Islet of Langerhans (tissue), 1 donor: ENCODE data around the gene BOD1.
"Not testable (repeated sequence)": the region's sequence is repeated elsewhere in the genome, so short reads cannot be mapped to it uniquely, and the experiment has no call there.

ENCODE experiments used
- FAIRE-seq: peaks from one replicate; lab custom pipeline; 2011; peaks lifted over from hg19 to GRCh38; lab: Jason Lieb, UNC

Gene BOD1

DNA sequence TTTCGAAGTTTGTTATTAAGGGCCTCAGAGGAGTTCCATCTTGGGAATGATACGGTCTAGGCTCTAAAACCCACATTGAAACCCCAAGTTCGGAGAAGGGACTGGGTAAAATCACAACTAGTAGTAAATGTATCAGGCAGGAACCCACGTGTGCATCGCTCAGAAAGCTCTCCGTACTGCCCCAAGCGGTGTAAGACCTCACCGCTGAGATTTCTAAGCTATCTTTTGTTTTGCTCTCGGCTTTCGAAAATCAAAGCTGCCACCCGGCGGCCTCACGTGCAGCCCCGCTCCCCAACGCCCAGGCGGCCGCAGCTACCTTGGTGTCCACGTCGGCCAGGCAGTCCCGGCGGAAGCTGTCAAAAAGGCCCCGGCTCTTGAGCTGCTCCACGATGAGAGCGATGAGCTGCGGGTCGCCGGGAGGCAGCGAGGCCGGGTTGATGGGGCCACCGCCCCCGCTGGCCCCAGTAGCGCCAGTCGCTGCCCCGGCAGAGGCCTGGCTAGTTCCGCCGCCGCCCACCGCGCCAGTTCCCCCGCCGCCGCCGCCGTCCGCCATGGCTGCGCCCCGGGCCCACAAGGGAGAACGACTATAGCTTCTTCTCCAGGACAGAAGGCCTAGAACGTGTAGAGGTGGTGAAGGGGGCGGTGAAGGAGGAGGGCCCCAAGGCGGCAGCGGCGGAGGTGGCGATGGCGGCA, 420 bp downstream of the BOD1 start:
- FAIRE-seq: no peak

DNA sequence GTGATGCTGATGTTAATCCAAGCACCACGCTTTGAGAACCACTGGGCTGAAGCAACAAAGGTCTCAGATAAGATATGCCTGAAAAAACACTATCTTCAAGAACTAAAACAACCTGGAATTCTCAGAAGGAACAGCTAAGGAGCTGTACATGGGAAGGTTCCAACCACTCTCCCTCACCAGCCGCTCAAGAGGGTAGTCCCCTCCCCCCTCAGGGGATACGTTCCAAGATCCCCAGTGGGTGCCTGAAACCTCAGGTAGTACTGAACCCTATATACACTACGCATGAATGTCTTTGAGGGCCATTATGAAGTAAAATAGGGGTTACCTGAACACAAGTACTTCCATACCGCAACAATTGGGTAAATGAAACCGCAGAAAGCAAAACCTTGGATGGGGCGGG, 1.9 kb downstream of the BOD1 start:
- FAIRE-seq: no peak

- FAIRE-seq: no peak
Observed at GRCh38 chr5:173613433-173614159, 2.9 kb downstream of the BOD1 start.

DNA sequence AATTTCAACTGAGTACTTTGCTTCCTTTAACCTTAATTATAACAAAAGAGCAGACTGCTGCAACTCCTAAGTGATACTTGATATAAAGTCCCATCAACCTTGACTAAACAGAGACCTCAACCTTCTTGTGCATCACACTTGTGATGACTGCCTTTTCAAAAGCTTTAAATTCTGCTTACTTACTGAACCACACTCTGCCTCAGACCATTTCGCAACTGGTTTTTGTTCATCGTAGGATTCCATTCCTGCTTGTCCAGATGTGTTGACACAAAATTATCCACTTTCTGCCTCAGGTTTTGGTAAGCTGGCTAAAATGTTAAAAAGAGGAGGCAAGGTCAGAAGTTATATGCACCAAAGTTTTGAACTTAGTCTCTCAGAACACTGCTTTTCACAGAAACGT, 3.5 kb downstream of the BOD1 start:
- FAIRE-seq: no peak

- no peak for FAIRE-seq
Observed at GRCh38 chr5:173611706-173612105, 4.7 kb downstream of the BOD1 start.

DNA sequence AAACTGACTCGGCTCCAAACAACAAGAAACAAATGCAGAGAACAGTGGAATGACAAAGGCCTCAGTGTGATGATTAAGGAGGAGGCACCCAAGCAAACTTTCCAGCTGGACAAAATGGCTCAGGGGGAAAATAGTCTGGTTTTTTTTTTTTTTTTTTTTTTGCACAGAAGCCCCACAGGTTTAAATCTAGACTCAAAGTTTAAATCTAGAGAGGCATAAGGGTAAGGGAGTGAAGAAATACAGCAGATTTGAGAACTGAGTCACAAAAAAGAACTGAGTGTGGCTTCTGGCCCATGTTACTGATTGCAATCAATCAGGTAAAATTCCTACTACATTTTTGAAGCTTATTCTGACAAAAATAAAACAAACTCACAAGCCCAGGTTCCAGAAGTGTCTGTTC, 12.3 kb downstream of the BOD1 start:
- no peak for FAIRE-seq

DNA sequence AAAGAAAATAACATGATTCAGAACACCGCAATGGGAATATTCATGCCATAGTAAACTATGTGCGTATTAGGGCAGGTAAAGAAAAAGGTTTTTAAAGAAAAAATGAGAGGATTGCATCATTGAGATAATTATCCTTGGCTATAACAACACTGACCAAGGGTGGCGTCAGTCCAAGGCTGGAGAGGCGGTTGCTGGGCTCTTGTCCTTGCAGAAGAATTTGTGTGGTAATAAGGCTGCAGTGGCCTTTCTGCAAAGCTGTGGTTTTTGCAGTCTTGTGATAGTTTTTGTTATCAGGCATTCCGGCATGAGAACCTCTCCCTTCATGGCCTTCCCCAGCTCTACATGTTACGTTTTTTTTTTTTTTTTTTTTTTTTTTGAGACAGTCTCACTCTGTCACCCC, 14.0 kb downstream of the BOD1 start:
- no peak for FAIRE-seq

GRCh38 chr5:173598686-173599085, 17.8 kb downstream of the BOD1 start:
- FAIRE-seq: no peak

- FAIRE-seq: no peak
Observed at GRCh38 chr5:173597304-173597703, 19.1 kb downstream of the BOD1 start.

DNA sequence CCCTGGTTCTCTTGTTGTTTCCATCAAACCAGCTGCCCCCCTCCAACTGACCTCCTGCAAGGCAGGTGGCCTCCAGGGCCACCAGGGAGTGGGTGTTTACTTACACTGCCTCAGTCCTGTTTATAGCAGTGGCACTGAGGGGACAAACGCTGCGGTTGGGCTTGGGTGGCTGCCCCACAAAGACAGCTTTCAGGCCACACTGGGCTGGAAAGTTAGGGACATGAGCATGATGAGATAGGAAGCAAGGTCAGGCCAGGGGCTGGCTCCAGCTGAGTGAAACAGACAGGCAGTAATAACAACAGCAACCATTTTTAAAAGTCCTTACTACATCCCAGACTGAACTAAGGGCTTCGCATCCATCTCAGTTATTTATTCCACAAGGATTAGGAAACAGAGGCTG, 20.6 kb downstream of the BOD1 start:
- FAIRE-seq: no peak

- no peak for FAIRE-seq
Observed at GRCh38 chr5:173594061-173594460, 22.4 kb downstream of the BOD1 start.

- no peak for FAIRE-seq
Observed at GRCh38 chr5:173592050-173592669, 24.3 kb downstream of the BOD1 start.

DNA sequence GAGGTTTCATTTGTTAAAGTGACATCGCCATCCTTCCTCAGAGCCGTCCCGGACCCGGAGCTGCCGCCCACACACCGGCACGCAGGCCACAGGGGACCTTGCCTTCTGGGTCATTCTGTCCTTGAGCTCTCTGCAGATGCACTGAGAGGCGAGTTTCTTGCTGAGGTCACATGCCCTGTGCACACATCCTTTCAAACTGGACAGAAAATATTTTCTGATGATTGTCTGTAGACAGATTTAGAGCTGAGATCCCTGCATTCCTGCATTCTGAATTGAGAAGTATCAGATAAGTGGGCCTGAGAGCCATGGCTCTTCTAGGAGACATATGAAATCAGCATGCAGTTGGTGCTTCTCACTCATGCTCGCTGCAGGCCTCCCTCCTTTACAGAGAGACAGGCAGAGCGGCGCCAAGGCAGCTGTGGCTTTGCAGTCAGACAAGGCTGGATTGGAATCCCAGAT, 25.4 kb downstream of the BOD1 start:
- FAIRE-seq: no peak

DNA sequence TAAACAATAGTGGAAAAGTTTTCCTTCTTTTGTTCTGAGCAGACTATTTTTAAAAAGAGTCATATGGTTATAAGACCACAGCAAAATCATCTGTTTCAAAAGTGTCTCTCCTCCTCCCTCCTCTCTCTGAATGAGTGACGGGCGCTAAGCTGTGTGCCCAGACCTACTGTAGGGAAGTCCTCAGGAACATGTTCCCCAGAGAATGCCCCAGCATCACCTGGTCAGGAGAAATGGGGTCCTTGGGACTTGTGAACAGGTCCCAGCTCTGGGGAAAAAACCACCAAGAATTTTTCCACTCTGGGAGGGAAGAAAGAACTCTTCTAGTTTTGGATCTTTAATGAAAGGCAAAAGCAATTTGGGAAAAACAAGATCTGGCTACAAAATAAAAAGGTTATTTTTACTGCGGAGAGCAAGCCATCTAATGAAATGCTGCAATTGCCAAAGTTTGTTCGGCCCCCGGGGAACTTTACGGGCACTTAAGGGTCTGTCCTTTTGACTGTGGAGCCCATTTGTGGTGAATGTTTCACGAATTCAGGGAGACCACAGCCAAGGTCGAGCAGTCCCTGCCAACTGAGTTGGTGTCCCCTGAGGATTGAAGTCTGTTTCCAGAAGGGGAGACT, 25.9 kb downstream of the BOD1 start:
- no peak for FAIRE-seq

DNA sequence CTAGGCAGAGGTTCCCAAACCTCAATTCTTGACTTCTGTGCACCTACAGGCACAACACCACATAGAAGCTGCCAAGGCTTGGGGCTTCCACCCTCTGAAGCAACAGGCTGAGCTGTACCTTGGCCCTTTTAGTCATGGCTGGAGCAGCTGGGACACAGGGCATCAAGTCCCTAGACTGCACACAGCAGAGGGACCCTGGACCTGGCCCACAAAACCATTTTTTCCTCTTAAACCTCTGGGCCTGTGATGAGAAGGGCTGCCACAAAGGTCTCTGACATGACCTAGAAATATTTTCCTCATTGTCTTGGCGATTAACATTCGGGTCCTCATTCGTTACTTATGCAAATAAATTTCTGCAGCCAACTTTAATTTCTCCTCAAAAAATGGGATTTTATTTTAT, 30.3 kb downstream of the BOD1 start:
- FAIRE-seq: not testable (repeated sequence)

DNA sequence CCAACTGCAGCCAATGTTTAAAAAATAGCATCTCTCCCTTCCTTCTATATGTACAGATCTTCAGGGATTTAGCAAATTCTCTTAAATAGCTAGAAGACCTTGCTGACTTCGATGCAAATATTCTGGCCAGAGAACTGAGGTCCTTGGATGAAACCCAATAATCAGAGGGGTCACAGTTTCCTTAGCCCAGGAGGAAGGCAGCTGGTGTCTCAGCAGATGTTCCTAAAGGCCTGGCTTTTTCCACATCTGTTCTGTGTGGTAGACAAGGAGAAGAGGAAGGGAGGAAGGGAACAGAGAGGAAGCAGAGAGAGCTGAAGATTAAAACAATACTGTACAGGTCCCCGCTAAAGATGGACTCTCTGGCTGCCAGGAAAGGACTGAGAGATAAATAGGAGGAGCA, 33.1 kb downstream of the BOD1 start:
- FAIRE-seq: no peak

GRCh38 chr5:173582216-173583111, 34.0 kb downstream of the BOD1 start:
- FAIRE-seq: no peak

DNA sequence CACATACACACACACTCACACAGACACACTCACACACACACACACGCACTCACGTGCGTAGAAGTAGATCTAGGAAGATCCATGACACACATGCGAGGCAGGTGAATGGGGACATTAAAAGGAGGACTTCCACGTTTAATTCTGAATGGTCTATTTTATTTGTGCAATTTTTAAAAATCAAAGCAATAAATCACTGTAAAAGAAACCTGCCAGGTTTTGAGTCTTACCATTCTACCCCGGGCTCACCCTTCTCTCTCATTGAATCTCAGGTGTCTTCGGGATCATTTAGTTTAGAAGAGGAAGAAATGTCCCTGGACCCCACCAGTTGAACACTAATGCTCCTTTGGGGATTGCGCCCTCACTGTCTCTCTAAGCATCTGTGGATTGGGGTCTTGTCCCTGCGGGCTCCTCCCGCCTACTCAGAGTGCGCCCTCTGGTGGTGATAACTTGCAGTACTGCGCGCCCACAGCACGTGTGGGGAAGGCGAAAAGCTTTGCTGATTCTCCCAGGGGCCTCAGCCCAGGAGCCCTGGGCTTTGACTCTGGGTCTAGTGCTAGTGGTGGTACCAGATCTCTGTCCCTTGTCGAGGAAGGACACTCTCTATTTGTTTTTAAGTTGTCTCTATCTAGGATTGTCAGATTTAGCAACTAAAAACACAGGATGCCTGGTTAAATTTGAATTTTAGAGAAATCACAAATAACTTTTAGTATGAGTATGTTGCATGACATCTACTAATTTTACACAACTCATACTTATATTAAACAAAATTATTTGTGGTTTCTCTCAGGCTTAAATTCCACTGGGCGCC, 34.8 kb downstream of the BOD1 start:
- FAIRE-seq: no peak

DNA sequence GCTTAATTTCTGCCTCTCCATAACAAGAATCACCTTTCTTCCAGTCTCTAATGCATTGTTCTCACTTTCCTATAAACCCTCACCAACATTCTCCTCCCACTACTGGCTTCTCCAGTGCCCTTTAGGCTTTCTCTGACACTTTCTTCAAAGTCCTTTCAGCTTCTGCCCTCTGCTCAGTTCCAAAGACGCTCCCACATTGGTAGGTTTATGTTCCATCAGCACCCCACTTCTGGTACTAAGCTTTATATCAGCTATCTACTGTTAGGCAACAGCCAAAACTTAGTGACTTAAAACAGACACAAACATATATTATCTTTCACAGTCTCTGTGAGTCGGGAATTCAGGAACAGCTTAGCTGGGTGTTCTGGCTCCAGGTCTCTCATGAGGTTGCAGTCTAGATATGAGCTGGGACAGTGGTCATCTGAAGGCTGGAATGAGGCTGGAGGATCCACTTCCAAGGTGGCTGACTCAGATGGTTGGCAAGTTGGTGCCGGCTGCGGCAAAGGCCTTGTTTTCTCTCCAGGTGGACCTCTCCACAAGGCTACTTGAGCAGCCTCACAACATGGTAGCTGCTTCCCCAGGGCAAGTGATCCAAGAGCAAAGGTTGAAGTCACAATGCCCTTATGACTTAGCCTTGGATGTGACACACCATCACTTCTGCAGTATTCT, 37.4 kb downstream of the BOD1 start:
- no peak for FAIRE-seq

- no peak for FAIRE-seq
Observed at GRCh38 chr5:173577817-173578216, 38.6 kb downstream of the BOD1 start.

DNA sequence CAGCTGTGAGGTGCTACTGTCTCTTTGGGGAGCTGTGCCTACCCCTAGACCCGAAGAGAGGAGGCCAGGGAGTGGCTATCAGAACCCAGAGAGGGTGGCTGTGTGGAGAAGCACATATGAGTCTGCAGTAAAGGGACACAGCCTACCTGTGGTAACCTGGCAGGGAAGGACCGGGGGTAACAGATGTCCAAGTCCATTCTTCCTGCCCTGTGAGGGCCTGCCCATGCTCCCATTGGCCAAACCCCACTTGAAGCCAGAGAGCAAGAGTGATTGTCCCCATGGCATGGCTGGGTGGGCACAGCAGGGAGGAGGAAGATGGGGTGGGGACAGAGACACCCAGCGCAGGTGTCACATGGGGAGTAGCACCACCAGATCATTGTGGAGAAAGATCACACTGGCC, 39.3 kb downstream of the BOD1 start:
- no peak for FAIRE-seq
